ENCODE data around the gene USP3.
A peak's percentile ranks its signal among the peaks of the same experiment; 100 is the strongest.

Gene USP3

DNA sequence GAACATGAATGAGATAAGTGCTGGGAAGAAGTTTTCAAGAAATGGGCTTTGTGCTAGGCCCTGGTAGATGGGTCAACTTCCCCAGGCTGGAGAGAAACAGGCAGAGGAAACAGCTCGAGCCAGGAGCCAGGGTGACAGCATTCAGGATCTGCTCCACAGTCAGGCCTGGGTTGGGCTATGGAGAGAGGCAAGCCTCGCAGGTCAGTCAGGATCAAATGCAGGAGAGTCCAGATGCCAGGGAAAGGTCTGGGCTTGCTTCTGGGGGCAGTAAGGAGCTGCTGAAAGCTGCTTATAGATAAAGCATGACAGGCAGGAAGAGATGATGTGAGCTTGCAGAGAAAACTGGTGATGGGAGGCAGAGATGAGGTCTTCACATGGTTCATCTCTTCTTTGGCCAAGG is 11.0 kb upstream of the USP3 start:
- H3K27ac ChIP-seq (ENCODE audit: low read depth, low read length): no peak overlapping the region
- no peak overlapping the region for H3K9ac ChIP-seq (ENCODE audit: low read length)
- H3K27me3 ChIP-seq (ENCODE audit: control insufficient read depth, insufficient read depth, low read length): no peaks in the 10 kb centered on the region
- peaks cover 4% of the 10 kb centered on the region for H3K4me1 ChIP-seq (ENCODE audit: control insufficient read depth, insufficient read depth, low read length)
- no peaks in the 10 kb centered on the region for H3K36me3 ChIP-seq (ENCODE audit: control insufficient read depth, insufficient read depth, low read length)
- no peak overlapping the region for H3K4me3 ChIP-seq (ENCODE audit: low read length)

DNA sequence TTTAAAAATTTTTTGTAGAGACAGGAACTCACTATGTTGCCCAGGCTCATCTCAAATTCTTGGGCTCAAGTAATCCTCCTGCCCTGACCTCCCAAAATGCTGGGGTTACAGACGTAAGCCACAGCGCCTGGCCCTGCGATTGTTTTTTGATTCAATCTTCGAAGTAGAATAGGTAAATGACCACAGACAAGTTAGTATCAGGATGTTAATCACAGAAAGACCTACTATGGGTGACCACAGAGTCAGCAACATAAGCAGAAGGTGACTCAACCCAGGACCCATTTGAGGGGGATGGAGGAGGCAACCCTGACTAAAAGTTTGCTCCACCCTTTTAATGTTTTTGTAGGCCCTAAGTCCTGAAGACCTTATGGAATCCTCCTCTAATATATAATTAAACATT is 10.0 kb upstream of the USP3 start:
- H3K27ac ChIP-seq (ENCODE audit: low read depth, low read length): no peak overlapping the region
- no peaks in the 10 kb centered on the region for H3K27me3 ChIP-seq (ENCODE audit: control insufficient read depth, insufficient read depth, low read length)
- H3K36me3 ChIP-seq (ENCODE audit: control insufficient read depth, insufficient read depth, low read length): no peaks in the 10 kb centered on the region
- H3K9ac ChIP-seq (ENCODE audit: low read length): no peak overlapping the region
- H3K4me1 ChIP-seq (ENCODE audit: control insufficient read depth, insufficient read depth, low read length): peaks cover 4% of the 10 kb centered on the region
- no peak overlapping the region for H3K4me3 ChIP-seq (ENCODE audit: low read length)

DNA sequence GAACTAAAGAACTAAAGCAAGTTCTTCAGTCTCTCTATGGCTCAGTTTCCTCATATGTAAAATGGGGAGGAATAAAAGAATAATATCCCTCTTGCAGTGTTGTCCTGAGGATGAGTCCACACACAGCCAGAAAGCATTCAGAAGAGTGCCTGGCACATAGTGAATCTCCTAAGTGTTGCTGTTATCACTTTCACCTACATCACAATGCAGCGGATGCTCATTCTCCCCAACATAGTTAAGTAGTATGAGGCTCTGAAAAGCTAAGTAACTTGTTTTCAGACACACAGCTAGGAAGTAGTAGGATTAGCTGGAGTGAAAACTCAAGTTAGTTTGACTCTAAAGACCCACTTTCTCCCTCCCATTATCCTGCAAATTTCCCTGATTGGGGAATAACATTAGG is 9.1 kb upstream of the USP3 start:
- Histone ChIP-seq H3K36me3 (ENCODE audit: control insufficient read depth, insufficient read depth, low read length) (no peaks in the 10 kb centered on the region), H3K9ac (ENCODE audit: low read length) (no peak overlapping the region), H3K27me3 (ENCODE audit: control insufficient read depth, insufficient read depth, low read length) (no peaks in the 10 kb centered on the region), H3K4me1 (ENCODE audit: control insufficient read depth, insufficient read depth, low read length) (peaks cover 4% of the 10 kb centered on the region), H3K27ac (ENCODE audit: low read depth, low read length) (no peak overlapping the region), H3K4me3 (ENCODE audit: low read length) (no peak overlapping the region)

DNA sequence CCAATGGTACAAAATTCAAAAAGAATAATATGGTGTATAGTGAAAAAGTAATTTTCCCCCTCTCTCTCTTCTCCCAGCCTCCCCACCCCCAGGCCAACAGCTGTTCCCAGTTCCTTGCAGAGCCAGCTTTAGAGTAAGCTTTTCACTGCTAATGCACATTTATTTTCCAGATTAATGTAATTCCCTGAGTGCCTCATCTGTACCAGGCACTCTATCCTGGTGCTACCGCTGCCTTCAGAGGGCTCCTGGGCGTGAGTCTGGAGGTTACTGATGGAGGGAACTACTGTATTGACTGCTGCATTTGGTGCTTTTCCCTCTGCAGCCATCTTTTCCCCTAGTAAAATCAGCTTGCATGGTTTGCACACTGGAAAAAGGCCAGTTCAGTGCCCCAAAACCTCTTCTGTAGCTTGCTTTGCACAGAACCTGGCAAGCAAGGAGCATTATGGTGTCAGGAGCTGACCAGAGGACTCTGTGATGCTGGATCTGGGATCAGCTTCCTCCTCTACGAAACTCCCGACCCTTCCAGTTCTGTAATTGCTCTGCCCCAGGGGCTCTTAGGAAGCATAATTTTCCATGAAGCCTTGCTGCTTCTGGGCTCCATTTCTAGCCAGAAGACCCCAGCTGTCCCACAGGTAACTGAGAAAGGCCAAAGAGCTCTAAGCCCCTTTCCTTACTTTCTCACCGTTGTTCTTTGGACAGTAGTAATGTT is 8.5 kb upstream of the USP3 start:
- no peaks in the 10 kb centered on the region for H3K27me3 ChIP-seq (ENCODE audit: control insufficient read depth, insufficient read depth, low read length)
- no peaks in the 10 kb centered on the region for H3K36me3 ChIP-seq (ENCODE audit: control insufficient read depth, insufficient read depth, low read length)
- H3K4me1 ChIP-seq (ENCODE audit: control insufficient read depth, insufficient read depth, low read length): peaks cover 9% of the 10 kb centered on the region
- no peak overlapping the region for H3K4me3 ChIP-seq (ENCODE audit: low read length)
- H3K27ac ChIP-seq (ENCODE audit: low read depth, low read length): no peak overlapping the region
- H3K9ac ChIP-seq (ENCODE audit: low read length): no peak overlapping the region

DNA sequence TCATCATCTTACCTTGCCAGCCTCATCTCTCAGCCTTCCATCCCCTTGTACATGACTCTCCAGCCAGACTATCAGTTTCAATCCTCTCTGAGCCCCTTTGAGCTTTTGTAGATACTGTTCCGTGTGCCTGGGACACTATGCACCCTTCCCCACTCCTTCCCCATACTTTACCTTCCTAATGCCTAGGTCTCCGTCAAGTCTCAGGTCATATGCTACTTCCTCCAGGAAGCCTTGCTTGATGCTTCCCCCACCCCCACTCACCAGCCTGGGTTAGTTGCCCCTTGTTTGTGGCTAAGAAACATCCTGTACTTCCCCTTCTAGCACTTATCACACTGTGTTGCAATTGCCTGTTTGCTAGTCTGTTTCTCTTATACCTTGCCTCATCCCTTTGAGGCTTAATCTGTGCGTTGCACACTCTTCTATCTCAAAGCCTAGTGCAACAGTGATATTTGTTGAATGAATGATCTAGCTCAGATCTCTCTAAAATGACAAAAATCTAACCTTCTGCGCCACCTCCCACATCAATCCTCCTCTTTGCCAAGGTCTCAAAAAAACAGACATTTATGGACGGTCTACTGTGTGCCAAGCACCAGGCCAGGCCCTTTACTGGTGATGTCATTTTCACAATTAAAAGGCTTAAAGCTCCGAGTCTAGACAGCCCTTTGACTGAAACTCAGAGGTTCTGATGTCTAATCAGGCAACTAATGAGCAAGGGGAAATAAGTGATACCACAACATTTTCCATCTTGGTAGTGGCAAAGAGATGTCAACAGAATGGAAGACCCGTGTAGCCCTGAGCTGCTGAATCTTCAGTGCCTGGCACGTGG is 6.5 kb upstream of the USP3 start:
- H3K4me1 ChIP-seq (ENCODE audit: control insufficient read depth, insufficient read depth, low read length): peaks cover 17% of the 10 kb centered on the region
- H3K27ac ChIP-seq (ENCODE audit: low read depth, low read length): no peak overlapping the region
- H3K4me3 ChIP-seq (ENCODE audit: low read length): no peak overlapping the region

DNA sequence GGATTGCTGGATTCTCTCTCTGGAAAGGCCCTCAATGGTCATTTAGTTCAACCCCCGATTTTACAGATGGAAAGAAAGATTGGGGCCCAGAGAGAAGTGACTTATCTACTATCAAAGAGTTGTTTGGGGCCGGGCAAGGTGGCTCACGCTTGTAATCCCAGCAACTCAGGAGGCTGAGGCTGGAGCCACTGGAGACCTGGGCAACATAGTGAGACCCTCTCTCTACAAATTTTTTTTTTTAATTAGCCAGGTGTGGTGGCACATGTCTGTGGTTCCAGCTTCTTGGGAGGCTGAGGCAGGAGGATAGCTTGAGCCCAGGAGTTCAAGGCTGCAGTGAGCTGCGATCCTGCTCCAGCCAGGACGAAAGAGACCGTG is 5.2 kb upstream of the USP3 start:
- H3K4me3 ChIP-seq (ENCODE audit: low read length): no peak overlapping the region
- H3K9ac ChIP-seq (ENCODE audit: low read length): no peak overlapping the region
- H3K27me3 ChIP-seq (ENCODE audit: control insufficient read depth, insufficient read depth, low read length): no peaks in the 10 kb centered on the region
- no peak overlapping the region for H3K27ac ChIP-seq (ENCODE audit: low read depth, low read length)
- H3K36me3 ChIP-seq (ENCODE audit: control insufficient read depth, insufficient read depth, low read length): no peaks in the 10 kb centered on the region
- H3K4me1 ChIP-seq (ENCODE audit: control insufficient read depth, insufficient read depth, low read length): peaks cover 27% of the 10 kb centered on the region

More for the DNA sequence above, 6.5 kb upstream of the USP3 start:
- Histone ChIP-seq H3K9ac (ENCODE audit: low read length) (no peak overlapping the region), H3K27me3 (ENCODE audit: control insufficient read depth, insufficient read depth, low read length) (no peaks in the 10 kb centered on the region), H3K36me3 (ENCODE audit: control insufficient read depth, insufficient read depth, low read length) (no peaks in the 10 kb centered on the region)

DNA sequence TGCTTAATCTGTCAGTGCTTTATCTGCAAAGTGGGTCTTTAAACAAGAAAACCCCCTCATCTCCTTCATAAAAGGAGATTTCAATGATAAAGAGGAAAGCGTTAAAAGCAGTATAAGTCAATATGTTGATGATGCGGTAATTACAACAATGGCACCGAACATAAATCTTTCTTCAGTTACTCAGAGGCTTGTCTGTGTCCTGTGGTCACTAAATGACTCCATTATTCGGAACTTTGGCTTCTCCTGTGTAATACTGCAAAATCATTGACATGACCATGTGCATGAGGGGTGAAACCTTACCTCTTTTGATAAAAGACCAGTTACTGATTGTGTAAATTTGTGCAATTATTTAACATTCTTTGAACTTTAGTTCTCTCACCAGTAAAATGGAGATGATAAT is 4.8 kb upstream of the USP3 start:
- no peaks in the 10 kb centered on the region for H3K27me3 ChIP-seq (ENCODE audit: control insufficient read depth, insufficient read depth, low read length)
- no peak overlapping the region for H3K9ac ChIP-seq (ENCODE audit: low read length)
- H3K4me1 ChIP-seq (ENCODE audit: control insufficient read depth, insufficient read depth, low read length): peaks cover 27% of the 10 kb centered on the region
- H3K36me3 ChIP-seq (ENCODE audit: control insufficient read depth, insufficient read depth, low read length): no peaks in the 10 kb centered on the region
- no peak overlapping the region for H3K27ac ChIP-seq (ENCODE audit: low read depth, low read length)
- H3K4me3 ChIP-seq (ENCODE audit: low read length): no peak overlapping the region

DNA sequence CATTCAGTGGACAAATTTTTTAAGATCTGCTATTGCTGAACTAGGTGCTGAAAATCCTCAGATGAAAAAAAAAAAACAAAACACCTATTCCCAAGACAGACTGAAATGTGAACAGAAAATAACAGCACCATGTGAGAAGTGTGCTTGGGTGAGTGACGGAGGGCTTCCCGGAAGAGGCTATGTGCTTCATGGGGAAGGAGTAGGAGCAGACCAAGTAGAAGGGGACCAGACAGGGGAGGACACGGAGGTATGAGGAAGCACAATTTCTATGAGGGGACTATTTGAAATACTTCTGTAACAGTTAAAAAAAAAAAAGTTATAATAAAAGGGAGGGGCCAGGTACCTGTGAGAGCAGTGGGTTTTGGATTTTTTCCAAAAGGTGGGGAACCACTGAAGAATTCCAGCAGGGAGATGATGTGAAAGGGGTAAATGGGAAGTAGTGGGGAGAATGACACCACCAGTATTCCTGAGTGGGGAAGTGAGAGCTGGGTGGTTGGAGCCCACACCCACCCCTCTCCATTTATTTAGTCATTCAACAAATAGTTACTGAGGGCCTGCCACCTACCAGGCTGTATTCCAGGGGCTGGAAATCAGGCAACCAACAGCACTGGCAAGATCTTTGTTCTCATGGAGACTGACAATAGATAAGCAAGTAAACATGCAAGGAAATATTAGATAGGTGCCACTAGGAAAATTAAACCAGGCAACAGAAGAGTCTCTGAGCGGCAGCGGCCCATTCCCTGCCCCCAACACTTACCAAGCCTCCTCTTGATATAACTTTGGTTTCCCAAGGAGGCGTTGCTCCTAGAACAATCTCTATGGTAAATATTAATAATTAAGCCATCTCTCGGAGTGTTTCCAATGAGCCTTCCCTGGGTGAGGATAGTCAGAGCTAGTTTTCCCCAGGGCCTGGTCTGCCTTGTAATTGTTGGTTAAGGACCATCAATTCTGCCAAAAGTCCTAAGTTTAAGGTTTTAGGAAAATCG is 3.8 kb upstream of the USP3 start:
- H3K27ac ChIP-seq (ENCODE audit: low read depth, low read length): peak overlapping the region; percentile 98
- H3K36me3 ChIP-seq (ENCODE audit: control insufficient read depth, insufficient read depth, low read length): no peaks in the 10 kb centered on the region
- no peaks in the 10 kb centered on the region for H3K27me3 ChIP-seq (ENCODE audit: control insufficient read depth, insufficient read depth, low read length)
- H3K9ac ChIP-seq (ENCODE audit: low read length): peak overlapping the region; percentile 24
- peak overlapping the region; percentile 51 for H3K4me3 ChIP-seq (ENCODE audit: low read length)
- H3K4me1 ChIP-seq (ENCODE audit: control insufficient read depth, insufficient read depth, low read length): peaks cover 27% of the 10 kb centered on the region

DNA sequence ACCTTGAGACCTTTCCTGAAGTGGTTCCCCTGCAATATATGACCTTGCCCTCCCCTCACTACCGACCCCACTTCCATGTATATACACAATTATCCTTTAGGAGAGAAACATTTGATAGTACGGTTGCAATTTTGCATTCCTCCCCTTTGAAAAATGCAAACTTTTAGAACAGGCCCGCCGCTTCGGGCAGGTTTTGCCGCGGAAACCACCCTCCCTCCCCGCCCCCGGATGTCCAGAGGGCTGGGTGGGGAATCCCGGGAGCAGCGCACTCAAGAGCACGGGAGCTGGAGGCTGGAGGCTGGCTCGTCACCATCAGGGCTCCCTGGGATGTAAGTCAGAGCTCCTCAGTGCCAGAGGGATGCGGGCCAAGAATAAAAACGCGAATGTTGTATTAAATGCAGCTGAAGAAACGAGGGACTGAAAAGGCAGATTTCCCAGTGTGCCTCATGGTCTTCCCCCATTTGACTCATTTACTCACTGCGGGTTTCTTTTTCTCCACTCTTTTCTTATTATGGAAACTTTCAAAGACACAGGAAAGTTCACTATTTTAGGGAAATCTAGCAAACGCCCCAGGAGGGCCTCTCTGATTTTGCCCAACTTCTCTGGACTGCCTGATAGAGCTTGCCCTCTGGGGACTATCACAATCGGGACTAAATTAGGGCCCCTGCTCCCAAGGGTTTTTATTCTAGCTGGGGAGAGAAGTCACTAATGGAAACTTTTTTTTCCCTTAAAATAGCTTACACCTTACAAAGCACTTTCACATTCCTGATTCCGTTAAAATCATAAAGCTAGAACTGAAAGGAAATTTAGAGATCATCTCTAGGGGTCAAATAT is 2.9 kb upstream of the USP3 start:
- peaks cover 27% of the 10 kb centered on the region for H3K4me1 ChIP-seq (ENCODE audit: control insufficient read depth, insufficient read depth, low read length)
- no peaks in the 10 kb centered on the region for H3K27me3 ChIP-seq (ENCODE audit: control insufficient read depth, insufficient read depth, low read length)
- H3K27ac ChIP-seq (ENCODE audit: low read depth, low read length): peak overlapping the region; percentile 98
- no peaks in the 10 kb centered on the region for H3K36me3 ChIP-seq (ENCODE audit: control insufficient read depth, insufficient read depth, low read length)
- peak overlapping the region; percentile 51 for H3K4me3 ChIP-seq (ENCODE audit: low read length)
- H3K9ac ChIP-seq (ENCODE audit: low read length): peak overlapping the region; percentile 24

DNA sequence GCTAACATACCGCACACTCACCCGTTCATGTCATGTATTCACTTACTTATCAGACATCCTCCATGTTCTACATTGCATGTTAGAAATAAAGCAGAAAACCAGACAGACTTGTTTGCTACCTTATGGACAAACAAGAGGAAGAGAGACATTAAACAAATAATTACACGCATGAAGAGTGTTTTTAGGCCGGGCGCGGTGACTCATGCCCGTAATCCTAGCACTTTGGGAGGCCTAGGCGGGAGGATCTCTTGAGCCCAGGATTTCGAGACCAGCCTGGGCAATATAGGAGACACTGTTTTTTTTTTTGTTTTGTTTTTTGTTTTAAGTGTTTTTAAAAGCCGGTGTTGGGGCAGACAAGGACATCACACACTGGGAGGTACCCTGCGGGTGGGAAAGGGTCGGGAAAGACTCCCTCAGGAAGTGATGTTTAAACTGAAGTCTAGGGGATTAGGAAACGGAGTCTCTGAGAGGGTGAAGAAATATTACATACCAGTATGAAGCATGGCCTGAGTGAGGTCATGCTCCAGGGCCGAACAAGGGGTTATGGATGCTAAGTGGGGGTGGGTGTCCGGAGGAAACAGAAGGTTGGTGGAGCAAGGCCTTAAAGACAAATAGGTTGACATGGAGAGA is 2.1 kb upstream of the USP3 start:
- peaks cover 27% of the 10 kb centered on the region for H3K4me1 ChIP-seq (ENCODE audit: control insufficient read depth, insufficient read depth, low read length)
- no peak overlapping the region for H3K9ac ChIP-seq (ENCODE audit: low read length)
- no peaks in the 10 kb centered on the region for H3K36me3 ChIP-seq (ENCODE audit: control insufficient read depth, insufficient read depth, low read length)
- no peaks in the 10 kb centered on the region for H3K27me3 ChIP-seq (ENCODE audit: control insufficient read depth, insufficient read depth, low read length)
- peak overlapping the region; percentile 98 for H3K27ac ChIP-seq (ENCODE audit: low read depth, low read length)
- peak overlapping the region; percentile 51 for H3K4me3 ChIP-seq (ENCODE audit: low read length)
